Muscle of leg (tissue), 11 donors: ENCODE data around the gene DNAAF3. TPM values are rescaled to one million over a fixed set of nuclear protein-coding genes. Genes with fewer than 3 reads are reported as not detected.

Experiments used
- DNase-seq: peaks from one replicate; pipeline ENCODE4 v3.0.0; 2013
- H3K27ac ChIP-seq: one replicate; pipeline ENCODE4 v1.5.1; 2013; ENCODE audit warnings: mild to moderate bottlenecking, low read length, control low read depth
- H3K27me3 ChIP-seq: one replicate; pipeline ENCODE4 v1.6.1; 2013; ENCODE audit warnings: low read length; ENCODE audit not compliant: control insufficient read depth, insufficient read depth
- H3K36me3 ChIP-seq: one replicate; pipeline ENCODE4 v1.6.1; 2013; ENCODE audit warnings: low read length; ENCODE audit not compliant: control insufficient read depth, insufficient read depth
- H3K4me1 ChIP-seq: one replicate; pipeline ENCODE4 v1.6.1; 2013; ENCODE audit warnings: low read length; ENCODE audit not compliant: control insufficient read depth, insufficient read depth
- H3K4me3 ChIP-seq: one replicate; pipeline ENCODE4 v1.5.1; 2013; ENCODE audit warnings: low read length, control low read depth
- H3K9me3 ChIP-seq: replicated peaks from 2 replicates; pipeline ENCODE4 v1.6.1; 2013; ENCODE audit warnings: low read depth, low read length; ENCODE audit not compliant: control insufficient read depth
- WGBS: methylation state at CpG from one replicate; pipeline ENCODE4 v1.1.5; 2013; ENCODE audit warnings: missing lambda C conversion rate; ENCODE audit not compliant: insufficient coverage; 5-methylcytosine and 5-hydroxymethylcytosine counted together
- polyA plus RNA-seq, 8 donors: library from polyadenylated mRNA; unstranded; fragments of 120-200 nt; gene quantifications; one replicate each; pipeline versions ENCODE4 v1.2.1 to v1.2.3, GENCODE V29; 2013; ENCODE audit warnings: inconsistent platforms in 1 of 8, low replicate concordance in 1 of 8; ENCODE audit not compliant: insufficient read length in 8 of 8, insufficient read depth in 1 of 8
- total RNA-seq: library from RNA; stranded (reverse); fragments of 120-200 nt; gene quantifications from one replicate; pipeline ENCODE4 v1.2.4, GENCODE V29; 2013

Gene DNAAF3
- total and polyA plus RNA-seq, 9 donors: 0.13 to 1.1 (median 0.31) TPM

DNA sequence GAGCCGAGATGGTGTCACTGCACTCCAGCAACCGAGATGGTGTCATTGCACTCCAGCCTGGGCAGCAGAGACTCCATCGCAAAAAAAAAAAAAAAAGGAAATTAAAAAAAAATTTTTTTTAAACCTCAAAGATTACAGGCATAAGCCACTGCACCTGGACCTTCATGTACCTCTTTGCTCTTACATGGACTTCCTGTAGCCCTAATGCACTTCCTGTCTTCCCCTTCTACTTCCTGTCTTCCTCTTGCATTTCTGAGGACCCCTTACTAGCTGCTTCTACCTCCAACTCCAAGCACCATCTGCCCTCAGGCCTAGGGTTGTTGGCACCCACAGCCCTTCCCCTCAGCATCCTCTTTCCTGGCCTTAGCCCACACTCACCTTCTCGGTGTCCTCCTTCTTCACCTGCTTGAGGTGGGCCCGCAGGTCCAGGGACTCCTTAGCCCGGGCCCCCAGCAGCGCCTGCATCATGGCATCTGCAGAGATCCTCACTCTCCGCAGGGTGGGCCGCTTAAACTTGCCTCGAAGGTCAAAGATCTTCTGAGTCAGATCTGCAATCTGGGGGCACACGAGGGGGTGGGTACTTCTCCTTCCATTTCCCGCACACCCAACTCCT, 12.7 kb downstream of the DNAAF3 start:
- Histone ChIP-seq H3K36me3 (no peaks in the 10 kb centered on the region), H3K27ac (no peak overlapping the region), H3K4me1 (peaks cover 27% of the 10 kb centered on the region), H3K27me3 (peaks cover 33% of the 10 kb centered on the region), H3K4me3 (no peak overlapping the region), H3K9me3 (no peaks in the 10 kb centered on the region)
- WGBS: 81% methylated on average over 10 of the region's 12 CpGs
- no peak for DNase-seq

DNA sequence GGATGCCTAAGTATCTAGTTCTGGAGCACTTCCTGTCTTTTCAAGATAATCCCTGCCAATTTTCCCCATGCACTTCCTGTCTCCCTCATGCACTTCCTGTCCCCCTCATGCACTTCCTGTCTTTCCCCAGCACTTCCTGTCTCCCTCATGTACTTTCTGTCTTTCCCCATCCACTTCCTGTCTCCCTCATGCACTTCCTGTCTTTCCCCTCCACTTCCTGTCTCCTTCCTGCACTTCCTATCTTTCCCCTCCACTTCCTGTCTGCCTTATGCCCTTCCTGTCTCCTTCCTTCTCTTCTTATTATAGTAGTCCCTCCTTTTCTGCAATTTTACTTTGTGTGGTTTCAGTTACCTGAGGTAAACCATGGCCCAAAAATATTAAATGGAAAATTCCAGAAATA, 14.4 kb downstream of the DNAAF3 start:
- H3K27me3 ChIP-seq: peaks cover 36% of the 10 kb centered on the region
- DNase-seq: no peak
- no peaks in the 10 kb centered on the region for H3K36me3 ChIP-seq
- H3K9me3 ChIP-seq: no peaks in the 10 kb centered on the region
- peaks cover 38% of the 10 kb centered on the region for H3K4me1 ChIP-seq
- H3K27ac ChIP-seq: no peak overlapping the region
- H3K4me3 ChIP-seq: no peak overlapping the region

DNA sequence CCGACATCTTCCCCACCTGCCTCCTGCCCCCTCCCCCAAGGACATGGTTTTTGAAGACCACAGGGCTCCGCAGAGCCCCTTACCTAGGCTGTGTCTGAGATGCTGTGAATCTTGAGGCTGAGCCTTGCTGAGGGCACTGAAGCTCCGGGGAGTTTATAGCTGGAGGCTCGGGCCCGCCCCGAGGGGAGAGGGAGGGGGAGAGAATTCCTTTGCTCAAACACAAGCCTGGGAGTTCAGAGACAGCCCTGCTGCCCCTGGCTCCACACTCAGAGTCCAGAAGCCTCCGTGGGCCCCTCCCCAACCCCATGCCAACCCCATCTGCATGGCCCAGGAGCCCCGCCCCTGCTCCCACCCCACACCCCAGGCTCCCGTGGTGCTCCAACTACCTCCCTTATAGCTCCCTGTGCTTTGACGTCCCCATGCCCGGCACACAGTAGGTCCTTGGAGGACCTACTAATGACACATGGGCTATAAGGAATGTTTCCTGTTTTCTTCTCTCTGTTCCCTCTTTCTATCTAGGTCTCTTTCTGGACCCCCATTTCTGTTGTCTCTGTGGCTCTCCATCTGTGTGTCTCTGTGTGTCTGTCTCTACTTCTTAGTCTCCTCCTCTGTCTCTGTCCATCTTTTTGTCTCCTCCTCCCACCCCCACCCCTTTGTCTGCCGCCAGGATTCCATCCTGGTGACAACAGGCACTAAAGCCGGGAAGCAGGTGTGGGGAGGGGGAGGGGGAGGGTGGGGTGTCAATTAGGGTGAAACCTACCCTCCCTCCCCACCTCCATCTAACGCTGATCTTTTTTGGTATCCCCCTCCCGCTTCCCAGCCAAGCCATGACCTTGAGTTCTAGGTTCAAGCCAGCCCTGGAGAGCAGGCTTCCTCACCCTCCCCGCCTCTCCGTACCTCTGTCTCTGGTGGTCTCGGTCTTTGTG, 17.1 kb downstream of the DNAAF3 start, which contains the start of gene TNNT1:
Gene TNNT1, minus strand, starts transcription at position 129 of the 926 bp plus-strand sequence. CDS start 2,049 bp downstream, outside the sequence.
- Histone ChIP-seq H3K27ac (peak within 1 kb of the TSS; percentile 74), H3K9me3 (no peaks in the 10 kb centered on the region), H3K36me3 (peaks cover 8% of the 10 kb centered on the region), H3K4me3 (peak within 1 kb of the TSS; percentile 38), H3K4me1 (peaks cover 36% of the 10 kb centered on the region), H3K27me3 (peaks cover 46% of the 10 kb centered on the region)
- whole genome bisulfite sequencing: 7% methylated on average over 8 of the region's 18 CpGs
- DNase-seq: peak; percentile 70

DNA sequence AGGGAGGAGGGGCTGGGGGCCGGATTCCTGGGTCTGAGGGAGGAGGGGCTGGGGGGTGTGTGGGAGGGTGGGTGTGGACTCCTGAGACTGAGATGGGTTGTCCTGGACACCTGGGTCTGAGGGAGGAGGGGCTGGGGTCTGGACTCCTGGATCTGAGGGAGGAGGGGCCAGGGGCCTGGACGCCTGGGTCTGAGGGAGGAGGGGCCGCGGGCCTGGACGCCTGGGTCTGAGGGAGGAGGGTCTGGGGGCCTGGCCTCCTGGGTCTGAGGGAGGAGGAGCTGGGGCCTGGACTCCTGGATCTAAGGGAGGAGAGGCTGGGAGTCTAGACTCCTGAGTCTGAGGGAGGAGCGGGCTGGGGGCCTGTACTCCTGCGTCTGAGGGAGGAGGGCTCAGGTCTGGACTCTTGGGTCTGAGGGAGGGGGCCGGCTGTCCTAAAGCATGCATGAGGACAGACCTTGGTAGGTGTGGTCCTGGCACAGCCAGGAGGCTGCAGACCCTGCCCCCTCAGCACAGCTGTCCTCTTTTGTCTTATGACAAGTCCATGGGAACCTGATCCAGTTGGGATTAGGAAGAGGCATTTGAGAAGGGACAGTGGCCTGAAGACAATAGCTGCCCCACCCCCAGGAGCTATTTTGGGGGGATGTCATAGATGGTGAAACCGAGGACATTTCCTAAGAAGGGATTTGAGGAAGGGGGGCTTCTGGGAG, 18.7 kb downstream of the DNAAF3 start:
- H3K27ac ChIP-seq: peak overlapping the region; percentile 74
- H3K4me1 ChIP-seq: peaks cover 36% of the 10 kb centered on the region
- peaks cover 54% of the 10 kb centered on the region for H3K27me3 ChIP-seq
- H3K9me3 ChIP-seq: no peaks in the 10 kb centered on the region
- WGBS: 19% methylated on average over 7 of the region's 9 CpGs
- H3K36me3 ChIP-seq: peaks cover 8% of the 10 kb centered on the region
- peak; percentile 84 for DNase-seq
- peak overlapping the region; percentile 38 for H3K4me3 ChIP-seq

DNA sequence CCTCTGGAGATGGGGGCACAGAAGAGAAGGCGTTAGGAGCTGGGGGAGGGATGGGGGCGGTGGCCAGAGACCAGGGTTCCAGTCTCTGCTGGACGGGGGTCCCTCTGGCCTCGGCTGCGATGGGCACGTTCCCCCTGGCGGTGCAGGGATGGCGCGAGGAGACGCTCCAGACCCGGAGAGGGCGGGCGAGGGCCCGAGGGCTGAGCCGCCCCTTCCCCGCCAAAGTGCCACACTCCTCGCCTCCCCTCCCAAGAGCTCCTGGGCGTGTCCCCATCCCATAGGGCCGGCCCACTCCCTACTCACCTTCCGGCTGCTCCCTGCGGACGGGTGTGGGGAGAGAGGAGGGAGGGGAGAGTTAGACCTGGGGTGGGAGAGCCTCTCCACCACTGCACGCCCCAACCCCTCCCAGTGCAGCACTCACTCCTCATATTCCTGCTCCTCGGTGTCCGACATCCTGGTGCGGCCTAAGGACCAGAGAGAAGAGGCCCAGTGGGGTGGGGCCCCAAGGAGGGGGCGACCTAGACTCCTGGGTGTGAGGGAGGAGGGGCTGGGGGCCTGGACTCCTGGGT, 19.6 kb downstream of the DNAAF3 start:
- DNase-seq: no peak

DNA sequence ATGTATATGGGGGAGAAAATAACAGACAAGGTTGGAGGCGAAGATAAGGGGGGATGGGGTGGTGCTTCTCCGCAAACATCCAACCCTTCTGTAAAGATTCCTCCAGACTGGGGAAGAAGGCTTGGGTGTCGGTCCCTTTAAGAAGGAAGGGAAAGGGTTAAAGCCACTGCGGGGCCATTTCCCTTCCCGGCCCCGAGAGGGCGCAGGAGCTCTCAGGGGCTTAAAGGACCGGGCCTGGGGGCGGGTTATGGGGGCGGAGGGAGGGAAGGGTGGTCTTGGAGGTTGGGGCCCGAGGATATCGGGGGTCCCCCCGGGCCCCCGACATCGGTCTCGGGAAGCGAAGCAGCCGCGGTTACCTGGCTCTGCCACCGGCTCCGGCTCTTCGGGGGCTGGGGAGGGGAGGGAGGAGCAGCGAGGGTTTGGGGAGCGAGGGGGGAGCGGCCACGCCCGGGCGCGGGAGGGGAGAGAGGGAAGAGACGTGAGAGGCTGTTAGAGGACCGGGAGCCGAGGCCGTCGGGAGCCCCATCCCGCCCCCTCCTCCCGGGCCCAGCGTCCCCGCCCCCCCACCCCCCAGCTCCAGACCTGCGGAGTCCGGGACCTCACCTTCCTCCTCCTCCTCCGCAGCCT, 20.2 kb downstream of the DNAAF3 start:
- Histone ChIP-seq H3K4me3 (peak overlapping the region; percentile 5), H3K36me3 (peaks cover 8% of the 10 kb centered on the region), H3K27me3 (peaks cover 61% of the 10 kb centered on the region), H3K9me3 (no peaks in the 10 kb centered on the region), H3K4me1 (peaks cover 36% of the 10 kb centered on the region), H3K27ac (no peak overlapping the region)
- 2% methylated on average over 17 of the region's 41 CpGs for WGBS
- no peak for DNase-seq

More for the DNA sequence above, 19.6 kb downstream of the DNAAF3 start:
- WGBS: 0% methylated on average over 10 of the region's 27 CpGs
- H3K4me1 ChIP-seq: peaks cover 36% of the 10 kb centered on the region
- H3K9me3 ChIP-seq: no peaks in the 10 kb centered on the region
- no peak overlapping the region for H3K27ac ChIP-seq
- peaks cover 57% of the 10 kb centered on the region for H3K27me3 ChIP-seq
- H3K4me3 ChIP-seq: peak overlapping the region; percentile 14
- H3K36me3 ChIP-seq: peaks cover 8% of the 10 kb centered on the region

DNA sequence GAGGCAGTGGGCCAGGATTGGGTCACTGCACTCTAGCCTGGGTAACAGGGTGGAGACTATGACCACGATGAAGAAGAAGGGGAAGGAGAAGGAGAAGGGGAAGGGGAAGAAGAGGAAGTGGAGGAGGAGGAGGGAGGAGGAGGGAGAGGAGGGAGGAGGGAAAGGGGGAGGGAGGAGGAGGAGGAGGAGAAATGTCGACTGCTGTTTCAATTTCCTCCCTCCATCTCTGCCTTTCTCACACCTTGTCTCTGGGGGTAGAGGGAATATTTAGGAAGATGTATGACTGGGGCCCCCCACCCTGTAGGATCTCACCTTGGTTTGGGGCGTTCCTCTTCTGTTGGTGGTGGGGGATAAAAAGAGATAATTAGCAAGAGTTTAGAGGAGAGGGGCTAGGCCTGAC, 21.2 kb downstream of the DNAAF3 start:
- Histone ChIP-seq H3K27me3 (peaks cover 63% of the 10 kb centered on the region), H3K4me1 (peaks cover 39% of the 10 kb centered on the region), H3K4me3 (no peak overlapping the region)

DNA sequence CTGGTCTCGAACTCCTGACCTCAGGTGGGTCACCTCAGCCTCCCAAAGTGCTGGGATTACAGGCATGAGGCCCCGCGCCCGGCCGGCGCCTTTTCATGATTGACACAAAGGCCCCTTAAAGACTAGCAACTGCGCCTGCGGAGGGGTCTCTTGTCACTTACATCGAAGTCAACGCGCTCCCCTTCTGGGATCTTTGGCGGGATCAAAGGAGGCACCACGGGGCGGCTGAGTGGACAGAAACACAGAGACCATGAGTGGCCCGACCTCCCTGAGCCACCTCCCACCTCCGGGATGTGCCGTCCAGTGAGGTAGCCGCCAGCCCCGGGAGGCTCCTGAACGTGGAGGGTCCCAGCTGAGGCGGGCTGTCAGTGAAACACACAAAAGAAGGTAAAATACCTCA, 24.7 kb downstream of the DNAAF3 start:
- Histone ChIP-seq H3K9me3 (no peaks in the 10 kb centered on the region), H3K4me3 (no peak overlapping the region), H3K27me3 (peaks cover 37% of the 10 kb centered on the region), H3K36me3 (peaks cover 8% of the 10 kb centered on the region), H3K4me1 (peaks cover 9% of the 10 kb centered on the region), H3K27ac (no peak overlapping the region)
- DNase-seq: no peak
- 16% methylated on average over 16 of the region's 21 CpGs for WGBS

More for the DNA sequence above, 21.2 kb downstream of the DNAAF3 start:
- no peak for DNase-seq
- no peak overlapping the region for H3K27ac ChIP-seq
- peaks cover 8% of the 10 kb centered on the region for H3K36me3 ChIP-seq
- WGBS: 8% methylated on average over 2 of the region's 3 CpGs
- no peaks in the 10 kb centered on the region for H3K9me3 ChIP-seq

DNA sequence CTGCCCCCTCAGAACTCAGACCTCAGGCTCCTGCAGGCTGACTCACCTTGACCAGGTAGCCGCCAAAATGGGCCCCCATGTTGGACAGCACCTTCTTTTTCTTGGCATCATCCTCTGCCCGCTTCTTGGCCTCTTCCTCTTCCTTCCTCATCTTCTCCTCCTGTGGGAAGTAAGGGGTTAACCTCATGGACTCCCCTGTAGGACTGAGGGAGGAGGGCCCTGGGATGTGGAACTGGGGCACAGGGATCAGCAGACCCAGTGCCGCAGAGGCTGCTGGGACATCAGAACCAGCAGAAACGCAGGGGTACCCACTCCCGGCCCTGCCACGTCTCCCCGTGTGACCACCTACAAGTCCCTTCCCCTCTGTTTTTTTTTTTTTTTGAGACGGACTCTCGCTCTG, 28.5 kb downstream of the DNAAF3 start:
- peaks cover 9% of the 10 kb centered on the region for H3K27me3 ChIP-seq
- 42% methylated on average over 7 of the region's 9 CpGs for WGBS
- H3K4me3 ChIP-seq: no peak overlapping the region
- H3K4me1 ChIP-seq: peaks cover 3% of the 10 kb centered on the region
- DNase-seq: no peak
- peaks cover 4% of the 10 kb centered on the region for H3K36me3 ChIP-seq
- no peak overlapping the region for H3K27ac ChIP-seq
- no peaks in the 10 kb centered on the region for H3K9me3 ChIP-seq
